Uterine smooth muscle cell (primary cell): ENCODE data around the gene SOWAHD. TPM values are rescaled to one million over a fixed set of nuclear protein-coding genes. Genes with fewer than 3 reads are reported as not detected.

Experiments
- total RNA-seq: library from RNA; depleted of rRNA; stranded (reverse); fragments of >200 nt; gene quantifications from 2 replicates; pipeline ENCODE4 v1.2.3, GENCODE V29; 2014

Gene SOWAHD
- total RNA-seq: under 0.01 TPM in 1 of 2 replicates, not detected in the other

DNA sequence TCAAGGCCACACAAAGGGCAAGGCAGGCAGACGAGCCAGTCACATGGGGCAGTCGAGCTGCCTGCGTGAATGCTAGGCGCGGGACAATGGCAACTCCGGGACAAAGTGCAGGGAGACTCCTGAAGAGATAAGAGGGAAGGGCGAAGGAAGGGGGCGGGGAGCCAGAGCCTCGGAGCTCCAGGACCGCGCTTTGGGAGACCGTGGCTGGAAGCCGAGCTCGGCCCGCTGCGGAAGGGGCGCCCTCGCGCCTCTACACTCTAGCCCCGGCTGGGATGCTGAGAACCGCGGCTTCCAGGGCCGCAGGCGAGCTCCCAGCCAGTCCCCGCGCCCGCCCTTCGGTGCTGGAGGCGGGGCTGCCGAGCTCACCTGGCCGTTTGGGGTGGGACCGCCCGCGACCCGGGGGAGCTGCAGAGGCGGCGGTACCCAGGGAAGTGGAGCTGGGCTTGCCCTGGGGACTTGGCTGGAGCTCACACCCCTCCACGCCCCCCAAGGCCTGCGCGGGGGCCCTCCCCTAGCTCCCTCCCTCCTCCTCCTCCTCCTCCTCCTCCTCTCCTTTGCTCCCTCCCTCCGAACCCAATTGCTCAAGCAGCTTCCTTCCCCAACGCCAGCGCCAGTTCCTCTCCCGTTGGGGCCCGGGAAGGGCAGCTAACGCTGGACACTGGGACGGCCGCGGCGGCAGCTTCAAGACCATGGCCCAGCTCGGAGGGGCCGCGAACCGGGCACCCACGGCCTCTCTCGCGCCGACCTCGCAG is at the start of gene SOWAHD:
Gene SOWAHD, plus strand, starts transcription at position 610 of the 752 bp plus-strand sequence. Its CDS starts 80 bp downstream, at position 690.

GRCh38 chrX:119791437-119792231 is 33.2 kb downstream of the SOWAHD start, which contains the start of gene RPL39:
RPL39 (minus strand) TSS chrX:119791630; CDS start chrX:119791576, 54 bp downstream.

Other genes starting within 250 kb of the SOWAHD start
- 37.4 and 45.0 TPM in 2 replicates for gene STEEP1, start 193.2 kb upstream of the SOWAHD start, total RNA-seq
- 27.4 and 28.0 TPM in 2 replicates for gene UBE2A, start 184.0 kb upstream of the SOWAHD start, total RNA-seq
- gene NKRF, start 152.2 kb upstream of the SOWAHD start, total RNA-seq: 4.2 and 4.8 TPM in 2 replicates
- gene SEPTIN6, start 65.4 kb upstream of the SOWAHD start, total RNA-seq: 10.1 and 21.2 TPM in 2 replicates
- gene RPL39, start 33.0 kb downstream of the SOWAHD start, total RNA-seq: 3,324 and 4,202 TPM in 2 replicates
- gene UPF3B, start 94.4 kb downstream of the SOWAHD start, total RNA-seq: 2.1 TPM in 2 replicates
- 16.7 and 21.5 TPM in 2 replicates for gene RNF113A, start 113.1 kb downstream of the SOWAHD start, total RNA-seq
- 40.5 and 66.1 TPM in 2 replicates for gene NDUFA1, start 113.2 kb downstream of the SOWAHD start, total RNA-seq
- gene AKAP14, start 137.3 kb downstream of the SOWAHD start, total RNA-seq: not detected in 2 replicates
- 4.1 and 4.5 TPM in 2 replicates for gene NKAP, start 185.2 kb downstream of the SOWAHD start, total RNA-seq